Breast epithelium (tissue), 4 donors: ENCODE data around the gene GFOD1. TPM values are rescaled to one million over a fixed set of nuclear protein-coding genes. Genes with fewer than 3 reads are reported as not detected.

Experiments
- DNase-seq, 2 donors: peaks; one replicate each; pipeline ENCODE4 v3.0.0-alpha.2; 2019; ENCODE audit warnings: low spot score in 2 of 2
- H3K27ac ChIP-seq, 2 donors: fragments of 200-600 bp; sonication (generic) in 1 of 2; one replicate each; pipeline ENCODE4 v1.5.1; 2016 to 2019; ENCODE audit warnings: mild to moderate bottlenecking in 1 of 2
- H3K27me3 ChIP-seq, 2 donors: fragments of 200-600 bp; sonication (generic) in 1 of 2; one replicate each; pipeline versions ENCODE4 v1.5.1 to v1.6.0; 2017 to 2019; ENCODE audit warnings: control low read depth in 1 of 2, mild to moderate bottlenecking in 1 of 2
- H3K36me3 ChIP-seq: fragments of 200-600 bp; one replicate; pipeline ENCODE4 v1.5.1; 2019
- H3K4me1 ChIP-seq, 2 donors: fragments of 200-600 bp; sonication (generic); one replicate each; pipeline ENCODE4 v1.5.1; 2016 to 2019; ENCODE audit warnings: control low read depth in 1 of 2
- H3K4me3 ChIP-seq, 3 donors: fragments of 200-600 bp; sonication (generic); 1 replicate in 2 of 3; 2 replicates in 1 of 3; pipeline ENCODE4 v1.5.1; 2016 to 2019; ENCODE audit warnings: mild to moderate bottlenecking in 3 of 3, moderate library complexity in 2 of 3
- H3K9me3 ChIP-seq, 2 donors: fragments of 200-600 bp; sonication (generic) in 1 of 2; one replicate each; pipeline ENCODE4 v1.5.1; 2016 to 2019; ENCODE audit warnings: control low read depth in 1 of 2
- CTCF ChIP-seq, 3 donors: fragments of 450-650 bp; IDR thresholded peaks; one replicate each; pipeline ENCODE4 v1.5.1; 2016 to 2017; ENCODE audit warnings: antibody characterized with exemption in 3 of 3, mild to moderate bottlenecking in 3 of 3, moderate library complexity in 3 of 3
- POLR2A ChIP-seq: fragments of 450-650 bp; IDR thresholded peaks from one replicate; pipeline ENCODE4 v1.6.1; 2016; ENCODE audit warnings: antibody characterized with exemption, mild to moderate bottlenecking, moderate library complexity
- POLR2AphosphoS5 ChIP-seq, 3 donors: sonication (generic); formaldehyde crosslinking; IDR thresholded peaks; one replicate each; pipeline ENCODE4 v1.6.1; 2017; ENCODE audit warnings: antibody characterized with exemption in 3 of 3
- intact Hi-C: fragments of 100-400 bp; cut with DNase I; formaldehyde crosslinking; loops from one replicate; pipeline ENCODE4 v1.15.1; 2023; ENCODE audit warnings: low total_unique reads
- total RNA-seq, 3 donors: library from RNA; depleted of rRNA; stranded (reverse); fragments of >200 nt; gene quantifications; one replicate each; pipeline ENCODE4 v1.1.0, GENCODE V29; 2016

GFOD1 gene
- total RNA-seq, 3 donors from 2014 or later: 11.6 to 33.3 (median 23.3) TPM

GRCh38 chr6:13367396-13367795, 120.0 kb downstream of the GFOD1 start:
- H3K27ac ChIP-seq: no peak overlapping the region
- no peaks in the 10 kb centered on the region for H3K27me3 ChIP-seq
- intact Hi-C loops: loop anchor here (10.0 kb wide), 1 partner anchor 1783 kb away; no protein-coding TSS in a partner anchor
- H3K4me3 ChIP-seq: no peak overlapping the region
- DNase-seq: no peak
- no peaks in the 10 kb centered on the region for H3K36me3 ChIP-seq
- no peak for TF ChIP-seq CTCF (IDR thresholded peaks at IDR 0.05)
- no peak for TF ChIP-seq POLR2A
- no peak for TF ChIP-seq POLR2AphosphoS5 (IDR thresholded peaks at IDR 0.05)
- no peaks in the 10 kb centered on the region for H3K4me1 ChIP-seq
- no peaks in the 10 kb centered on the region for H3K9me3 ChIP-seq

DNA sequence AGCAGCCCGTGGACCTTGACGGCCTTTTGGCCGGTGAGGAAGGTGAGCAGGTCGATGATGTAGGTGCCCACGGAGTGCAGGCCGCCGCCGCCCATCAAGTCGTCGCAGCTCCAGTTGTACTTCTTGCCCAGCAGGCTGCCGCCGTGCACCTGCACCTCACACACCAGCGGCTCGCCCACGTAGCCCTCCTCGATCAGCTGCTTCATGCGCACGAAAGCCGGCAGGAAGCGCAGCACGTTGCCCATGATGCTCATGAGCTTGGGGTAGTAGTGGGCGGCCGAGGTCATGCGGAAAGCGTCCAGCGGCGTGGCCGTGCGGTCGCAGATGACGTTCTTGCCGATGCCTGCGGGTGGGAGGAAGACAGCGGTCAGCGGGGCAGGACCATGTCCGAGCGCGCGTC, 122.1 kb downstream of the GFOD1 start:
- H3K36me3 ChIP-seq: no peaks in the 10 kb centered on the region
- no peak overlapping the region for H3K27ac ChIP-seq
- H3K4me1 ChIP-seq: no peaks in the 10 kb centered on the region
- no peak overlapping the region for H3K4me3 ChIP-seq
- no peaks in the 10 kb centered on the region for H3K27me3 ChIP-seq
- intact Hi-C loops: loop anchor here (10.0 kb wide), 1 partner anchor 1781 kb away; no protein-coding TSS in a partner anchor
- TF ChIP-seq CTCF (IDR thresholded peaks at IDR 0.05) (no peak), POLR2A (no peak), POLR2AphosphoS5 (IDR thresholded peaks at IDR 0.05) (no peak)
- no peak for DNase-seq
- no peaks in the 10 kb centered on the region for H3K9me3 ChIP-seq

DNA sequence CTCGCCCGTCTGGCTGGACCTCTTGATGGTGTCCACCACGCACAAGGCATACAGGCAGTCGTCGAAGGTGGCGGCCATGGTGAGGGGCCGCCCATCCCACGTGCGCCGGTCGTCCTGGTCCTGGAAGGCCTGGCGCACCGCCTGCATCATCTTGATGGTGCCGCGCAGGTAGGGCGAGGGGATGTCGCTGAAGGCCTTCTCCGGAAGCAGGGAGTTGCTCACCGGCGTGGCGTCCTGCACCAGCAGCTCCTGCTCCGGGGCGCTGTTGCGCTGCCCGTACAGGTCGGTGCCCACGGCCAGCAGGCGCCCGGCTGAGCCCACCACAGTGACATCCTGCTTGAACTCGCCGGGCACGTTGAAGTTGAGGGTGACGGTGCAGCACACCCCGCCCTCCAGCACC, 122.6 kb downstream of the GFOD1 start:
- no peak for TF ChIP-seq POLR2AphosphoS5 (IDR thresholded peaks at IDR 0.05)
- Histone ChIP-seq H3K4me3 (no peak overlapping the region), H3K4me1 (no peaks in the 10 kb centered on the region), H3K27me3 (no peaks in the 10 kb centered on the region), H3K9me3 (no peaks in the 10 kb centered on the region), H3K27ac (no peak overlapping the region), H3K36me3 (no peaks in the 10 kb centered on the region)
- intact Hi-C loops: loop anchor here (10.0 kb wide), 1 partner anchor 1780 kb away; no protein-coding TSS in a partner anchor
- no peak for DNase-seq

DNA sequence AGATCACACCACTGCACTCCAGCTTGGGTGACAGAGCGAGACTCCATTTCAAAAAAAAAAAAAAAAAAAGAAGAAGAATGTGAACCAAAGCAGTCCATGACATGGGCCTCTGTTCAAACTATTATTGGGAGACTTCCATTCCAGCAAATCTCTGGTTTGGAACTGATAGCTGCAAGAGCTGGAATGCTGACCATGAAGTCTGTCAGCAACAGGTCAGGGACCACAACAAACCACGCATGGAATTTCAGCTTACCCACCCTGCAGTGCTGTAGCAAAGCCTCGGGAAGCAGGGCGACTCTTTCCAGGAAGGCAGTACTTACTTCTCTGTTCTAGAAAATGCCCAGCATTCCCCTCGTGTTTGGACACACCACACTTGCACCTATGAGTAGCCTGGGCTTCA, 125.0 kb downstream of the GFOD1 start:
- H3K9me3 ChIP-seq: no peaks in the 10 kb centered on the region
- intact Hi-C loops: loop anchor here (10.0 kb wide), 1 partner anchor 1778 kb away; no protein-coding TSS in a partner anchor
- DNase-seq: no peak
- no peaks in the 10 kb centered on the region for H3K4me1 ChIP-seq
- H3K4me3 ChIP-seq: no peak overlapping the region
- no peak overlapping the region for H3K27ac ChIP-seq
- TF ChIP-seq CTCF (IDR thresholded peaks at IDR 0.05) (no peak), POLR2AphosphoS5 (IDR thresholded peaks at IDR 0.05) (no peak), POLR2A (no peak)
- no peaks in the 10 kb centered on the region for H3K36me3 ChIP-seq
- H3K27me3 ChIP-seq: no peaks in the 10 kb centered on the region

DNA sequence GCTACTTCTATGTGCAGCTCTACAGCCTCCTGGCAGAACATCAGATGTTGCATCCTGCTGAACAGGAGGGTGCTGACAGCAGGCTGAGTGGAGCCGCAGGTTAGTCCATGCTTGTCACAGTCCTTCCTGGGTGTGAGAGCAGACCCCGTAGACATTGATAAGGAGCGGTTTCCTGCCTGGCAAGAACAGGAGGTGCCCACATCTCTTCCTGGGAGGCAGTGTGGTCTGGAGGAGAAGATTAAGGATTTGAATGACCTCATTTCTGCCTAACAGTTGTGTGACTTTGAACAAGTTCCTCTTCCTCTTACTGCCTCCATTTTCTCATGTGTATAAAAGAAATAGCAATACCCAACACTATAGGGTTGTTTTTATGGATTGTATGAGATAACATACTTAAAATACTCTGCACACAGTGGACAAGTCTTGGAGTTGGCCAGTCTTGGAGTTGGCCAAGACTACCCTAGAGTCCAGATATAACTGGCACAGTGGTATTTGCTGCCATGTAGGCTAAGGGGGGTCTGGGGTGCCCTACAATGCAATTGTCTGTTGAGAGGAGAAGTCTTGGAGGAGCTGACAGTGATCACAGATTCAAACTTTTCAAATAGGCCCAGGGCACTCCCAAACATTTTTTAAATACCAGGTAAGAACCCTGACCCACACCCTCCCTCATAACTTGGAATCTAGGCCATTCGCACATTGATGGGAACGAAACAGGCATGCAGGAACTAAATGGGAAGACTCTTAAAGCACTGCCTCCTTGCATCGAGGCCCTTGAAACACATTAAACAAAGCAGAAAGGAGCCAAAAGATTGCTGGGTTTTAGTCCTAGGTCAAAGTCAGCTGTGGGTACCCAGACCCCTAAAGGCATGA, 126.5 kb downstream of the GFOD1 start:
- H3K27ac ChIP-seq: peak overlapping the region in 1 of 2 donors; percentile 4
- no peak for DNase-seq
- no peak overlapping the region for H3K4me3 ChIP-seq
- no peaks in the 10 kb centered on the region for H3K9me3 ChIP-seq
- intact Hi-C loops: loop anchor here (10.0 kb wide), 1 partner anchor 1776 kb away; no protein-coding TSS in a partner anchor
- no peaks in the 10 kb centered on the region for H3K4me1 ChIP-seq
- H3K27me3 ChIP-seq: no peaks in the 10 kb centered on the region
- H3K36me3 ChIP-seq: no peaks in the 10 kb centered on the region
- TF ChIP-seq POLR2AphosphoS5 (IDR thresholded peaks at IDR 0.05) (no peak), POLR2A (no peak), CTCF (IDR thresholded peaks at IDR 0.05) (no peak)
